Ishikawa (cell line): Measurements from ENCODE around the gene AP3S2.

Source experiments
- CEBPB ChIP-seq: IDR thresholded peaks from 2 replicates; pipeline ENCODE4 v1.6.1; 2012
- CREB1 ChIP-seq: IDR thresholded peaks from 2 replicates; pipeline ENCODE4 v1.6.1; 2012; ENCODE audit warnings: low read depth
- EP300 ChIP-seq: IDR thresholded peaks from 2 replicates; pipeline ENCODE4 v1.6.1; 2012; ENCODE audit warnings: borderline replicate concordance
- FOXM1 ChIP-seq: IDR thresholded peaks from 2 replicates; pipeline ENCODE4 v1.6.1; 2012; ENCODE audit warnings: low read depth, borderline replicate concordance
- NFIC ChIP-seq: IDR thresholded peaks from 2 replicates; pipeline ENCODE4 v1.6.1; 2012
- RAD21 ChIP-seq: IDR thresholded peaks from 2 replicates; pipeline ENCODE4 v1.6.1; 2012; ENCODE audit warnings: low read depth
- REST ChIP-seq: IDR thresholded peaks from 2 replicates; pipeline ENCODE4 v1.6.1; 2012; ENCODE audit warnings: low read depth, mild to moderate bottlenecking
- TAF1 ChIP-seq: IDR thresholded peaks from 2 replicates; pipeline ENCODE4 v1.6.1; 2012; ENCODE audit warnings: low read depth, mild to moderate bottlenecking
- TCF12 ChIP-seq: IDR thresholded peaks from 2 replicates; pipeline ENCODE4 v1.6.1; 2012; ENCODE audit warnings: low read depth
- TEAD4 ChIP-seq: IDR thresholded peaks from 2 replicates; pipeline ENCODE4 v1.6.1; 2012
- YY1 ChIP-seq: IDR thresholded peaks from 2 replicates; pipeline ENCODE4 v1.6.1; 2012; ENCODE audit warnings: low read depth
- ZBTB7A ChIP-seq: IDR thresholded peaks from 2 replicates; pipeline ENCODE4 v1.6.1; 2012; ENCODE audit warnings: low read depth
- TF ChIP-seq, protein P1 (sequence below): IDR thresholded peaks from 2 replicates; pipeline ENCODE4 v1.6.1; 2012

DNA sequence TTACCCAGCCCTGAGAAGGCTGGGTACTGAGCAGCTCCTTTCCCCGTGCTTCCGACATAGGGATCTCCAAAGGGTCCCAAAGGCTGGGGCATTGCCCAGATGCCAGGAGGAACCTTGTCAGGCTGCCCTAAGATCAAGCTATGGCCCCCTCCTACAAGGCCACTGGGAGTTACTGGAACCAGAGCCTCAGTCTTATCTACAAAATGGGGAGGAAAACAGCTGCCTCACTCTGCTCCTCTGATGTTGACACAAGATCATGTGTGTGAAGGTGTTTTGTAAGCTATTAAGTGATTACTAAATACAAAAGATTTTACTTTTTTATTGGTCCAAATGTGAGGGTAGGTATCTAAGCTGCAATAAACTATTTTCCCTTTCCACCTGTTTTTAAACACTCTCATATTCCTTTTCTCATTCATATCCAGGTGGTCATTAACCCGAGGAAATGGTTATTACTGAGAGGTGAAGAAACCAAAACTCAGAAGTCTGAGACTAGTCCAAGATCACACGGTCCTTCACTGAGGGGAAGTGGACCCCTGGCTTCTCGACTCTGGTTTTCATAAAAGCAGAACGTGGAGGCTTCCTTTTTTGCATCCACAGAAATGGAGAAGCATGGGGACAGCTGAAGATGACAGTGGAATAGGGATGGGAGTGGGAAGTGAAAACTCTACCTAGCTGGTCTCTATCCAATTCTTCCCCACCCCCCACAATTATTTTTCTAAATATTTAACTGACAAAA is 17.3 kb upstream of the AP3S2 start:
- TF ChIP-seq EP300 = no peak
- TF ChIP-seq REST = no peak
- TF ChIP-seq YY1 = no peak
- no peak for TF ChIP-seq RAD21
- TF ChIP-seq TAF1 = no peak
- TF ChIP-seq TEAD4 = no peak
- no peak for TF ChIP-seq TCF12
- no peak for TF ChIP-seq CREB1
- no peak for TF ChIP-seq ZBTB7A
- no peak for TF ChIP-seq NFIC
- TF ChIP-seq, protein P1, sequence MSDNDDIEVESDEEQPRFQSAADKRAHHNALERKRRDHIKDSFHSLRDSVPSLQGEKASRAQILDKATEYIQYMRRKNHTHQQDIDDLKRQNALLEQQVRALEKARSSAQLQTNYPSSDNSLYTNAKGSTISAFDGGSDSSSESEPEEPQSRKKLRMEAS = no peak
- no peak for TF ChIP-seq CEBPB
- TF ChIP-seq FOXM1 = no peak
